SK-N-SH (cell line): ENCODE data around the gene GABRR1.

Experiments
- ELF1 ChIP-seq: IDR thresholded peaks from 2 replicates; pipeline ENCODE4 v1.4.0; 2012
- EP300 ChIP-seq, 2 experiments: IDR thresholded peaks; 2 replicates each; pipeline versions ENCODE4 v1.4.0 to v1.6.1; 2012; ENCODE audit warnings: borderline replicate concordance in 1 of 2, low read depth in 1 of 2, low read length in 1 of 2
- FOXM1 ChIP-seq: IDR thresholded peaks from 2 replicates; pipeline ENCODE4 v1.4.0; 2012; ENCODE audit warnings: low read depth, mild to moderate bottlenecking
- JUND ChIP-seq: IDR thresholded peaks from 2 replicates; pipeline ENCODE4 v1.4.0; 2012
- MEF2A ChIP-seq: IDR thresholded peaks from 2 replicates; pipeline ENCODE4 v1.4.0; 2012; ENCODE audit warnings: low read depth, borderline replicate concordance
- MXI1 ChIP-seq: IDR thresholded peaks from 2 replicates; pipeline ENCODE4 v1.6.1; 2012; ENCODE audit warnings: mild to moderate bottlenecking, low read depth, low read length, improper control_type of control experiment
- POLR2AphosphoS5 ChIP-seq: IDR thresholded peaks from 2 replicates; pipeline ENCODE4 v1.6.1; 2012; ENCODE audit warnings: low read depth, low read length
- RAD21 ChIP-seq: IDR thresholded peaks from 2 replicates; pipeline ENCODE4 v1.6.1; 2012; ENCODE audit warnings: mild to moderate bottlenecking, low read length
- REST ChIP-seq: IDR thresholded peaks from 2 replicates; pipeline ENCODE4 v1.6.1; 2012; ENCODE audit warnings: mild to moderate bottlenecking, low read depth, low read length, moderate library complexity
- SMC3 ChIP-seq: IDR thresholded peaks from 2 replicates; pipeline ENCODE4 v1.6.1; 2012; ENCODE audit warnings: low read depth, low read length, improper control_type of control experiment
- TAF1 ChIP-seq: IDR thresholded peaks from 2 replicates; pipeline ENCODE4 v1.6.1; 2012; ENCODE audit warnings: low read depth, mild to moderate bottlenecking, low read length, moderate library complexity, borderline replicate concordance
- TEAD4 ChIP-seq: IDR thresholded peaks from 2 replicates; pipeline ENCODE4 v1.4.0; 2012; ENCODE audit warnings: mild to moderate bottlenecking, borderline replicate concordance; ENCODE audit not compliant: insufficient read depth
- TF ChIP-seq, protein P1 (sequence below): fragments of 200-600 bp; sonication (generic); IDR thresholded peaks from 2 replicates; pipeline ENCODE4 v1.6.1; 2017; ENCODE audit warnings: antibody characterized with exemption, mild to moderate bottlenecking, moderate library complexity

GRCh38 chr6:89172131-89172530 lies 45.0 kb downstream of the GABRR1 start:
- TF ChIP-seq, protein P1, sequence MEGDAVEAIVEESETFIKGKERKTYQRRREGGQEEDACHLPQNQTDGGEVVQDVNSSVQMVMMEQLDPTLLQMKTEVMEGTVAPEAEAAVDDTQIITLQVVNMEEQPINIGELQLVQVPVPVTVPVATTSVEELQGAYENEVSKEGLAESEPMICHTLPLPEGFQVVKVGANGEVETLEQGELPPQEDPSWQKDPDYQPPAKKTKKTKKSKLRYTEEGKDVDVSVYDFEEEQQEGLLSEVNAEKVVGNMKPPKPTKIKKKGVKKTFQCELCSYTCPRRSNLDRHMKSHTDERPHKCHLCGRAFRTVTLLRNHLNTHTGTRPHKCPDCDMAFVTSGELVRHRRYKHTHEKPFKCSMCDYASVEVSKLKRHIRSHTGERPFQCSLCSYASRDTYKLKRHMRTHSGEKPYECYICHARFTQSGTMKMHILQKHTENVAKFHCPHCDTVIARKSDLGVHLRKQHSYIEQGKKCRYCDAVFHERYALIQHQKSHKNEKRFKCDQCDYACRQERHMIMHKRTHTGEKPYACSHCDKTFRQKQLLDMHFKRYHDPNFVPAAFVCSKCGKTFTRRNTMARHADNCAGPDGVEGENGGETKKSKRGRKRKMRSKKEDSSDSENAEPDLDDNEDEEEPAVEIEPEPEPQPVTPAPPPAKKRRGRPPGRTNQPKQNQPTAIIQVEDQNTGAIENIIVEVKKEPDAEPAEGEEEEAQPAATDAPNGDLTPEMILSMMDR, result no peak
- TF ChIP-seq REST, result no peak
- TF ChIP-seq ELF1, result no peak
- no peak for TF ChIP-seq RAD21
- TF ChIP-seq POLR2AphosphoS5, result no peak
- TF ChIP-seq MEF2A, result no peak
- TF ChIP-seq FOXM1, result no peak
- no peak for TF ChIP-seq EP300 (IDR thresholded peaks at IDR 0.05; ENCODE audit: borderline replicate concordance in 1 of 2, low read depth in 1 of 2, low read length in 1 of 2)
- no peak for TF ChIP-seq JUND
- no peak for TF ChIP-seq MXI1
- TF ChIP-seq SMC3, result no peak
- no peak for TF ChIP-seq TEAD4
- TF ChIP-seq TAF1, result no peak
